HG03354 (cell line): Measurements from ENCODE around the gene DBF4B.
"Not testable (repeated sequence)": the region's sequence is repeated elsewhere in the genome, so short reads cannot be mapped to it uniquely, and the experiment has no call there.

Experiments
- ATAC-seq: cut with Tn5 transposase; IDR thresholded peaks from one replicate; pipeline ENCODE4 v1.9.1; 2021; ENCODE audit warnings: mild to moderate bottlenecking; ENCODE audit not compliant: unreplicated experiment, poor library complexity, severe bottlenecking

The DBF4B gene

GRCh38 chr17:44708401-44709263, at the start of gene DBF4B:
TSS of gene DBF4B (plus strand) at chr17:44708665. CDS start at chr17:44708821, 156 bp downstream.
- peak; percentile 62 for ATAC-seq

- no peak for ATAC-seq
Observed at GRCh38 chr17:44661835-44662234, 46.6 kb upstream of the DBF4B start.

GRCh38 chr17:44663095-44663494, 45.4 kb upstream of the DBF4B start:
- ATAC-seq = no peak

GRCh38 chr17:44664867-44665266, 43.6 kb upstream of the DBF4B start:
- ATAC-seq = no peak

GRCh38 chr17:44666006-44666405, 42.5 kb upstream of the DBF4B start:
- no peak for ATAC-seq

- no peak for ATAC-seq
Observed at GRCh38 chr17:44672479-44673093, 35.9 kb upstream of the DBF4B start.

GRCh38 chr17:44673893-44674292, 34.6 kb upstream of the DBF4B start:
- no peak for ATAC-seq

- no peak for ATAC-seq
Observed at GRCh38 chr17:44677136-44677535, 31.3 kb upstream of the DBF4B start.

- not testable (repeated sequence) for ATAC-seq
Observed at GRCh38 chr17:44683303-44683702, 25.2 kb upstream of the DBF4B start.

GRCh38 chr17:44687756-44688155, 20.7 kb upstream of the DBF4B start:
- ATAC-seq = no peak

GRCh38 chr17:44688200-44688599, 20.3 kb upstream of the DBF4B start:
- ATAC-seq = no peak

- no peak for ATAC-seq
Observed at GRCh38 chr17:44688675-44689476, 19.6 kb upstream of the DBF4B start.

GRCh38 chr17:44689477-44690217, 18.8 kb upstream of the DBF4B start, which contains the start of gene CCDC43:
TSS of gene CCDC43 (minus strand) at chr17:44689776. CDS start at chr17:44689753, 23 bp downstream.
- ATAC-seq = peak; percentile 90

GRCh38 chr17:44690746-44691306, 17.6 kb upstream of the DBF4B start:
- ATAC-seq = not testable (repeated sequence)

GRCh38 chr17:44693609-44694008, 14.9 kb upstream of the DBF4B start:
- no peak for ATAC-seq

GRCh38 chr17:44700288-44700687, 8.2 kb upstream of the DBF4B start:
- ATAC-seq = not testable (repeated sequence)

- ATAC-seq = no peak
Observed at GRCh38 chr17:44707755-44708400, 587 bp upstream of the DBF4B start.

- ATAC-seq = no peak
Observed at GRCh38 chr17:44719444-44719843, 11.0 kb downstream of the DBF4B start.

GRCh38 chr17:44722254-44722653, 13.8 kb downstream of the DBF4B start:
- no peak for ATAC-seq
